HepG2 (cell line): ENCODE results near the gene CBR4. TPM values are rescaled to one million over a fixed set of nuclear protein-coding genes. Genes with fewer than 3 reads are reported as not detected.
A peak's percentile ranks its signal among the peaks of the same experiment; 100 is the strongest.

Source experiments
- HOXA3 ChIP-seq: sonication (generic); formaldehyde crosslinking; IDR thresholded peaks from 2 replicates; pipeline ENCODE4 v1.5.0; 2020; ENCODE audit warnings: missing genetic modification reagents
- LBX2 ChIP-seq: sonication (generic); formaldehyde crosslinking; IDR thresholded peaks from 2 replicates; pipeline ENCODE4 v1.5.0; 2020; ENCODE audit warnings: missing genetic modification reagents, mild to moderate bottlenecking, borderline replicate concordance
- PATZ1 ChIP-seq: sonication (generic); formaldehyde crosslinking; IDR thresholded peaks from 2 replicates; pipeline ENCODE4 v1.4.0; 2020; ENCODE audit warnings: missing genetic modification reagents
- POGZ ChIP-seq: sonication (generic); formaldehyde crosslinking; IDR thresholded peaks from 2 replicates; pipeline ENCODE4 v1.4.0; 2020; ENCODE audit warnings: mild to moderate bottlenecking, missing genetic modification reagents
- RXRA ChIP-seq: sonication (generic); formaldehyde crosslinking; IDR thresholded peaks from 2 replicates; pipeline ENCODE4 v1.5.1; 2020; ENCODE audit warnings: missing genetic modification reagents
- SOX13 ChIP-seq, 3 experiments: fragments of 450-650 bp in 1 of 3; sonication (generic) in 1 of 3; formaldehyde crosslinking in 1 of 3; IDR thresholded peaks in 2 of 3; conservative IDR thresholded peaks in 1 of 3; 2 replicates each; pipeline versions ENCODE4 v1.5.0 to v1.6.1; 2016 to 2020; ENCODE audit warnings: antibody characterized with exemption in 1 of 3, mild to moderate bottlenecking in 1 of 3, missing compliant biosample characterization in 1 of 3, missing genetic modification reagents in 1 of 3, moderate library complexity in 1 of 3
- TERF1 ChIP-seq: sonication (generic); formaldehyde crosslinking; IDR thresholded peaks from 2 replicates; pipeline ENCODE4 v1.8.0; 2022; ENCODE audit warnings: mild to moderate bottlenecking, missing genetic modification reagents, moderate library complexity
- ZBTB33 ChIP-seq: sonication (generic); formaldehyde crosslinking; IDR thresholded peaks from 2 replicates; pipeline ENCODE4 v1.4.0; 2020; ENCODE audit warnings: missing genetic modification reagents
- ZMYM2 ChIP-seq: sonication (generic); formaldehyde crosslinking; IDR thresholded peaks from 2 replicates; pipeline ENCODE4 v1.8.0; 2022; ENCODE audit warnings: mild to moderate bottlenecking, missing genetic modification reagents
- ZNF281 ChIP-seq: sonication (generic); formaldehyde crosslinking; IDR thresholded peaks from 2 replicates; pipeline ENCODE4 v1.4.0; 2020; ENCODE audit warnings: missing genetic modification reagents, borderline replicate concordance
- ZNF292 ChIP-seq: sonication (generic); formaldehyde crosslinking; IDR thresholded peaks from 2 replicates; pipeline ENCODE4 v1.8.1; 2022; ENCODE audit warnings: mild to moderate bottlenecking, low read depth, missing genetic modification reagents, borderline replicate concordance
- ZNF687 ChIP-seq: sonication (generic); formaldehyde crosslinking; IDR thresholded peaks from 2 replicates; pipeline ENCODE4 v1.5.1; 2020; ENCODE audit warnings: mild to moderate bottlenecking, missing genetic modification reagents, moderate library complexity
- ZNF879 ChIP-seq: sonication (generic); formaldehyde crosslinking; IDR thresholded peaks from 2 replicates; pipeline ENCODE4 v1.8.1; 2023; ENCODE audit warnings: missing genetic modification reagents
- polyA plus RNA-seq, 8 experiments: library from polyadenylated mRNA; depleted of rRNA in 3 of 8; stranded (reverse) in 7 of 8; unstranded in 1 of 8; fragments of >200 nt; fragmentation: Illumina TruSeq in 4 of 8; extraction: Trizol in 4 of 8; gene quantifications; 2 replicates each; pipeline versions ENCODE4 v1.2.1 to v1.2.3, GENCODE V29; 2011 to 2016; ENCODE audit warnings: low read depth in 4 of 8, missing spikeins in 1 of 8, mixed read lengths in 1 of 8; ENCODE audit not compliant: insufficient read depth in 1 of 8
- total RNA-seq, 5 experiments: library from RNA; depleted of rRNA; stranded (reverse); fragments of >200 nt; fragmentation: Illumina TruSeq; extraction: Trizol; gene quantifications; 2 replicates each; pipeline ENCODE4 v1.2.3, GENCODE V29; 2016; ENCODE audit warnings: low read depth in 1 of 5

Gene CBR4
- total and polyA plus RNA-seq, 2 of the 13 experiments (the other 11 are each of a cell fraction or from before 2014, with no cell fraction given), result 7.3 to 20.7 TPM

- TF ChIP-seq ZNF281 (CRISPR knock-in tag) (peak; percentile 57; the same call in 1 of the 2 replicates), ZBTB33 (CRISPR knock-in tag) (peak; percentile 98), ZNF687 (CRISPR knock-in tag) (peak; percentile 55), ZNF292 (CRISPR knock-in tag) (0 out of 2 replicates have a peak, but pooled peaks have one; percentile 37), SOX13 (IDR thresholded peaks at IDR 0.05) (no peak), SOX13 (CRISPR knock-in tag; conservative IDR thresholded peaks at IDR 0.05 in 1 of 2, IDR thresholded peaks at IDR 0.05 in 1 of 2) (no peak), TERF1 (CRISPR knock-in tag) (no peak), HOXA3 (CRISPR knock-in tag) (peak; percentile 18; the same call in 1 of the 2 replicates), LBX2 (no peak), PATZ1 (CRISPR knock-in tag) (peak; percentile 65), ZNF879 (CRISPR knock-in tag) (no peak), RXRA (CRISPR knock-in tag) (peak; percentile 65), ZMYM2 (CRISPR knock-in tag) (0 out of 2 replicates have a peak, but pooled peaks have one; percentile 53), POGZ (CRISPR knock-in tag) (peak; percentile 87)
Measured at GRCh38 chr4:168979338-168979737, 30.7 kb downstream of the CBR4 start (continued).
